Thymus (tissue), 11 donors: ENCODE measurements around the gene OLIG2. TPM values are rescaled to one million over a fixed set of nuclear protein-coding genes. Genes with fewer than 3 reads are reported as not detected.

Experiments
- DNase-seq, 9 donors: peaks; one replicate each; pipeline ENCODE4 v3.0.0-alpha.2; 2013; ENCODE audit warnings: low spot score in 9 of 9, low read depth in 6 of 9, missing footprints in 1 of 9
- H3K27ac ChIP-seq, 2 donors: one replicate each; pipeline ENCODE4 v1.5.1; 2013; ENCODE audit warnings: control low read depth in 1 of 2, low read depth in 1 of 2, low read length in 1 of 2, mild to moderate bottlenecking in 1 of 2, moderate library complexity in 1 of 2
- H3K27me3 ChIP-seq, 2 donors: one replicate each; pipeline ENCODE4 v1.5.1; 2013; ENCODE audit warnings: low read length in 1 of 2; ENCODE audit not compliant: control insufficient read depth in 2 of 2, insufficient read depth in 1 of 2
- H3K36me3 ChIP-seq, 2 donors: one replicate each; pipeline ENCODE4 v1.5.1; 2013; ENCODE audit warnings: low read length in 1 of 2, mild to moderate bottlenecking in 1 of 2, moderate library complexity in 1 of 2; ENCODE audit not compliant: control insufficient read depth in 2 of 2, insufficient read depth in 2 of 2
- H3K4me1 ChIP-seq, 2 donors: one replicate each; pipeline ENCODE4 v1.5.1; 2013; ENCODE audit warnings: low read length in 2 of 2; ENCODE audit not compliant: control insufficient read depth in 2 of 2, insufficient read depth in 2 of 2
- H3K4me3 ChIP-seq, 2 donors: one replicate each; pipeline ENCODE4 v1.5.1; 2013; ENCODE audit warnings: low read length in 2 of 2, control low read depth in 1 of 2, mild to moderate bottlenecking in 1 of 2
- H3K9me3 ChIP-seq, 2 donors: one replicate each; pipeline ENCODE4 v1.5.1; 2013; ENCODE audit warnings: low read length in 1 of 2, mild to moderate bottlenecking in 1 of 2; ENCODE audit not compliant: control insufficient read depth in 2 of 2, insufficient read depth in 1 of 2
- WGBS: extraction: QIAGEN DNeasy Blood & Tissue Kit; methylation state at CpG from one replicate; pipeline ENCODE4 v1.1.7; 2013; 5-methylcytosine and 5-hydroxymethylcytosine counted together
- polyA plus RNA-seq: library from polyadenylated mRNA; stranded (reverse); fragments of 200-250 nt; gene quantifications from one replicate; pipeline ENCODE4 v1.2.3, GENCODE V29; 2013
- total RNA-seq: library from RNA; stranded (reverse); fragments of 120-200 nt; gene quantifications from one replicate; pipeline ENCODE4 v1.2.4, GENCODE V29; 2013
- donor health status: healthy.

OLIG2 gene
- total and polyA plus RNA-seq, 2 donors = 0.02 to 0.05 TPM

DNA sequence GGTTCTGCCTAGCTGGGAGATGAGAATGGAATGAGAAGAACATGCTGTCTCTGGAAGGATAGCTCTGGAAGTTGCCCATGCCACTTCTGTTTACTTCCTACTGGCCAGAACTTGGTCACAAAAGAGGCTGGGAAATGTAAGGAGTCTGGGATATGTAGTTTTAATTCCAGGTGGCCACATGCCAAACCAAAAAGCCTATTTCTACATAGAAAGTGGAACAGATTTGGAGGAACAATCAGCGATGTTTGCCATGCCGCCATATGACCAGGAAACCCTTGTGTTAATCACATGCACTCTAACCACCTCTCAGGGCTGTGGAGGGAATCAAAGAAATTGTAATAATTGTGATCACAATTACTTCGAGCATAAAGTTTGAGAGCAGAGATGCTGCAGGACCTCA, 10.0 kb upstream of the OLIG2 start:
- peaks cover 42 to 76% of the 10 kb centered on the region in 2 donors for H3K27me3 ChIP-seq
- 95% methylated on average over 3 of the region's 3 CpGs for WGBS

GRCh38 chr21:33018707-33019465, 6.8 kb upstream of the OLIG2 start:
- H3K4me1 ChIP-seq = peaks cover 0 to 3% of the 10 kb centered on the region in 2 donors
- 31% methylated on average over 9 of the region's 9 CpGs for WGBS
- peaks cover 0 to 5% of the 10 kb centered on the region in 2 donors for H3K9me3 ChIP-seq
- H3K27me3 ChIP-seq = peaks cover 74 to 97% of the 10 kb centered on the region in 2 donors
- no peaks in the 10 kb centered on the region for H3K36me3 ChIP-seq
- no peak overlapping the region for H3K4me3 ChIP-seq
- DNase-seq = no peak
- H3K27ac ChIP-seq = no peak overlapping the region

More for the DNA sequence above, 10.0 kb upstream of the OLIG2 start:
- Histone ChIP-seq H3K4me1 (no peaks in the 10 kb centered on the region), H3K4me3 (no peak overlapping the region), H3K27ac (no peak overlapping the region), H3K36me3 (no peaks in the 10 kb centered on the region), H3K9me3 (no peaks in the 10 kb centered on the region)
- no peak for DNase-seq

- DNase-seq = no peak
- 7% methylated on average over 17 of the region's 17 CpGs for WGBS
Observed at GRCh38 chr21:33019516-33019884, 6.2 kb upstream of the OLIG2 start.

DNA sequence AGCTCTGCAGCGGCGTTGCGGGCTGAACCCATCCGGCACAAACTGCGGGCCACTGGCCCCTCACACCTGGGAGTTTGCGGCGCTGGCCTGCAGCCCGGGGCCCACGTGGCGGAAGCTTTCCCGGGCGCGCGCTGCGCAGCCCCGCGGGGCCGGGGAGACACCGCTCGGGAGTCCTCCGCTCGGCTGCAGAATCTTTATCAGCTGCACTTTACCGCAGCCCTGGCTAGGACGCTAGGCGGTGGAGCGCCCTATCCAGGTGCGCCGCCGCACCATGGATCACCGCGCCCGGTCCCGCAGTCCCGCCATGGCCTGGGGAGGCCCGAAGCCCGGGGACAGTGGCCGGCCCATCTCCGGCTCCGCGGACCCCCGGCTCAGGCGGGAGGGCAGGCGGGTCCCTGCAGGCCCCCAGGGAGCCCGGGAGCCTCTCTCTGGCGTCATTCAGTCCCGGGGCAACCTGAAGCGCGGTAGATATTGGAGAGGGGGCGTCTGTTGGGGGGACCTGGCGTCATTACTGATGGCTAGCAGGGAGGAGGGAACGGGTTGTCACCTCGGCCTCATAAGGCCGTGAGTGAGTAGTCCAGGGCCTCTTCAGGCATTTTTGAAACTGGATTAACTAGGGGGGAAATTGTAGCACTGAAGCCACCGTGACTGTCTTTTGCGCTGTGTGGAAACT, 5.7 kb upstream of the OLIG2 start:
- no peak overlapping the region for H3K27ac ChIP-seq
- no peak overlapping the region for H3K4me3 ChIP-seq
- H3K9me3 ChIP-seq = peaks cover 4 to 5% of the 10 kb centered on the region in 2 donors
- peaks cover 0 to 5% of the 10 kb centered on the region in 2 donors for H3K4me1 ChIP-seq
- peaks cover 85 to 98% of the 10 kb centered on the region in 2 donors for H3K27me3 ChIP-seq
- no peaks in the 10 kb centered on the region for H3K36me3 ChIP-seq
- DNase-seq = no peak
- 2% methylated on average over 55 of the region's 55 CpGs for WGBS

More at GRCh38 chr21:33019516-33019884, 6.2 kb upstream of the OLIG2 start:
- Histone ChIP-seq H3K9me3 (peaks cover 2 to 5% of the 10 kb centered on the region in 2 donors), H3K27ac (no peak overlapping the region), H3K4me1 (peaks cover 0 to 5% of the 10 kb centered on the region in 2 donors), H3K4me3 (no peak overlapping the region), H3K27me3 (peaks cover 80 to 98% of the 10 kb centered on the region in 2 donors), H3K36me3 (no peaks in the 10 kb centered on the region)

GRCh38 chr21:33020558-33021100, 5.1 kb upstream of the OLIG2 start:
- Histone ChIP-seq H3K36me3 (no peaks in the 10 kb centered on the region), H3K9me3 (peaks cover 4 to 5% of the 10 kb centered on the region in 2 donors), H3K27ac (no peak overlapping the region), H3K4me3 (no peak overlapping the region), H3K27me3 (peaks cover 90 to 98% of the 10 kb centered on the region in 2 donors), H3K4me1 (peaks cover 0 to 5% of the 10 kb centered on the region in 2 donors)
- WGBS = 5% methylated on average over 16 of the region's 16 CpGs
- DNase-seq = no peak

DNA sequence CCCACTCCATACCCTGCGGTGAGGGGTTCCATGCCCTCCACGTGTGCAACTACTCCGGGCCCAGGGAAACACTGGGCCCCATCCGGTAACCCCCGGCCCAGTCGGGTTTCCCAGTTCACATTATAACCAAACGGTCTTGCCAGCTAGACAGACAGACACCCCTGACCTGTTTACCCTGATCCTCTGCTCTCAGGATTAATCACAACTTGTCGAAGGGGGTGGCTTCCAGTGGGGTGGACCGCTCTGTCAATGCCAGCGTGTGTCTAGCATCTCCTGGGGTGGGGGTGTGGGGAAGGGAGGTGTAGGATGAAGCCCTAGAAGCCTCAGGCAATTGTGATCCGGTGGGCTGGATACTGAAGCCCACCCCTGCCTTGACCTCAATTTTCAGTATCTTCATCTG, 4.6 kb upstream of the OLIG2 start:
- 16% methylated on average over 11 of the region's 11 CpGs for WGBS
- peaks cover 91 to 98% of the 10 kb centered on the region in 2 donors for H3K27me3 ChIP-seq
- no peaks in the 10 kb centered on the region for H3K36me3 ChIP-seq
- no peak for DNase-seq
- no peak overlapping the region for H3K27ac ChIP-seq
- peaks cover 0 to 5% of the 10 kb centered on the region in 2 donors for H3K4me1 ChIP-seq
- peaks cover 4 to 5% of the 10 kb centered on the region in 2 donors for H3K9me3 ChIP-seq
- no peak overlapping the region for H3K4me3 ChIP-seq

- no peak for DNase-seq
- H3K4me3 ChIP-seq = no peak overlapping the region
- peaks cover 4 to 7% of the 10 kb centered on the region in 2 donors for H3K9me3 ChIP-seq
- H3K27ac ChIP-seq = no peak overlapping the region
- H3K27me3 ChIP-seq = peaks cover 91 to 99% of the 10 kb centered on the region in 2 donors
- 33% methylated on average over 4 of the region's 4 CpGs for WGBS
- peaks cover 0 to 5% of the 10 kb centered on the region in 2 donors for H3K4me1 ChIP-seq
- no peaks in the 10 kb centered on the region for H3K36me3 ChIP-seq
Observed at GRCh38 chr21:33021667-33022066, 4.1 kb upstream of the OLIG2 start.

DNA sequence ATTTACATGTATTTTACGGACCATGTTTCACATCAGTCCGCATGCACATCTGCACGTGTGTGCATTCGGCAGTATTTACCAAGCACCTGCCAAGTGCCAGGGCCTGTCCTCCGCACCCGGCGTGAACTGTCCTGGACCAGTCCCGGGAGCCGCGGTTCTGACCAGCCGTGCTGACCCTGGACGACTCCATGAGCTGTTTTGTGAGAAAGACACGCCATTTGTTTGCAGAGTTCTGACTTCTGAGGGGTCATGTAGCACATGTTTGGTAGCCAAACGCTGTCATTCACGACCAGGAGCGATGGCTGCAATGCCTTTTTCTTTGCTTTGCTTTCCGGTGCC, 3.3 kb upstream of the OLIG2 start:
- no peak overlapping the region for H3K4me3 ChIP-seq
- DNase-seq = no peak
- H3K36me3 ChIP-seq = no peaks in the 10 kb centered on the region
- no peak overlapping the region for H3K27ac ChIP-seq
- H3K9me3 ChIP-seq = peaks cover 4 to 8% of the 10 kb centered on the region in 2 donors
- H3K4me1 ChIP-seq = peaks cover 0 to 5% of the 10 kb centered on the region in 2 donors
- WGBS = 13% methylated on average over 17 of the region's 17 CpGs
- peaks cover 92 to 99% of the 10 kb centered on the region in 2 donors for H3K27me3 ChIP-seq
